ENCODE measurements around the gene MGST3.

DNA sequence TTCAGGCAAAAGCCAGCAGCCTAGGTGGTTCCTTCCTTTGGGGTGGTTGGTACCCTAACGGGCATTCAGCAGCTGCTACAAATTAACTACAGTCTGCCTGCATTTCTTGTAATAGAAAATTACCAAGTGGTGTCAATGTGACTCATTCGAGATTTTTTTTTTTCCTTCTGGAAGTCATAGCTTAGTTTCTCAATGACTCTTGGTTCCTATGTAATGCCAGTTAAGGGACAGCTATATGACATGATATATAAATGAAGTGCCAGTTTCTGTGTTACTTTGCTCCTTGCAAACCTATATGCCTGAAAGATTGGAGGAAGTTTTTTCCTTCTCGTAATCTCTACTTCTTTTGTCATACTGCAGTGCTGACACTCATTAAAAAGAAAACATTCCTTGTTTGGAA lies 2.6 kb downstream of the MGST3 start:
- TF ChIP-seq, protein P1, sequence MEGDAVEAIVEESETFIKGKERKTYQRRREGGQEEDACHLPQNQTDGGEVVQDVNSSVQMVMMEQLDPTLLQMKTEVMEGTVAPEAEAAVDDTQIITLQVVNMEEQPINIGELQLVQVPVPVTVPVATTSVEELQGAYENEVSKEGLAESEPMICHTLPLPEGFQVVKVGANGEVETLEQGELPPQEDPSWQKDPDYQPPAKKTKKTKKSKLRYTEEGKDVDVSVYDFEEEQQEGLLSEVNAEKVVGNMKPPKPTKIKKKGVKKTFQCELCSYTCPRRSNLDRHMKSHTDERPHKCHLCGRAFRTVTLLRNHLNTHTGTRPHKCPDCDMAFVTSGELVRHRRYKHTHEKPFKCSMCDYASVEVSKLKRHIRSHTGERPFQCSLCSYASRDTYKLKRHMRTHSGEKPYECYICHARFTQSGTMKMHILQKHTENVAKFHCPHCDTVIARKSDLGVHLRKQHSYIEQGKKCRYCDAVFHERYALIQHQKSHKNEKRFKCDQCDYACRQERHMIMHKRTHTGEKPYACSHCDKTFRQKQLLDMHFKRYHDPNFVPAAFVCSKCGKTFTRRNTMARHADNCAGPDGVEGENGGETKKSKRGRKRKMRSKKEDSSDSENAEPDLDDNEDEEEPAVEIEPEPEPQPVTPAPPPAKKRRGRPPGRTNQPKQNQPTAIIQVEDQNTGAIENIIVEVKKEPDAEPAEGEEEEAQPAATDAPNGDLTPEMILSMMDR (IDR thresholded peaks at IDR 0.05) = no peak
- peak in 1 of 2 donors; percentile 50 for TF ChIP-seq POLR2A (IDR thresholded peaks at IDR 0.05)

Measured in Peyer's patch (tissue), 4 donors.